HG03575 (cell line): ENCODE results near the gene SPATS2L.

Source experiments
- ATAC-seq: cut with Tn5 transposase; IDR thresholded peaks from one replicate; pipeline ENCODE4 v1.9.1; 2021; ENCODE audit not compliant: unreplicated experiment, insufficient number of reproducible peaks, low FRiP score; ENCODE audit errors: extremely low read depth

Gene SPATS2L, protein sequence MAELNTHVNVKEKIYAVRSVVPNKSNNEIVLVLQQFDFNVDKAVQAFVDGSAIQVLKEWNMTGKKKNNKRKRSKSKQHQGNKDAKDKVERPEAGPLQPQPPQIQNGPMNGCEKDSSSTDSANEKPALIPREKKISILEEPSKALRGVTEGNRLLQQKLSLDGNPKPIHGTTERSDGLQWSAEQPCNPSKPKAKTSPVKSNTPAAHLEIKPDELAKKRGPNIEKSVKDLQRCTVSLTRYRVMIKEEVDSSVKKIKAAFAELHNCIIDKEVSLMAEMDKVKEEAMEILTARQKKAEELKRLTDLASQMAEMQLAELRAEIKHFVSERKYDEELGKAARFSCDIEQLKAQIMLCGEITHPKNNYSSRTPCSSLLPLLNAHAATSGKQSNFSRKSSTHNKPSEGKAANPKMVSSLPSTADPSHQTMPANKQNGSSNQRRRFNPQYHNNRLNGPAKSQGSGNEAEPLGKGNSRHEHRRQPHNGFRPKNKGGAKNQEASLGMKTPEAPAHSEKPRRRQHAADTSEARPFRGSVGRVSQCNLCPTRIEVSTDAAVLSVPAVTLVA

DNA sequence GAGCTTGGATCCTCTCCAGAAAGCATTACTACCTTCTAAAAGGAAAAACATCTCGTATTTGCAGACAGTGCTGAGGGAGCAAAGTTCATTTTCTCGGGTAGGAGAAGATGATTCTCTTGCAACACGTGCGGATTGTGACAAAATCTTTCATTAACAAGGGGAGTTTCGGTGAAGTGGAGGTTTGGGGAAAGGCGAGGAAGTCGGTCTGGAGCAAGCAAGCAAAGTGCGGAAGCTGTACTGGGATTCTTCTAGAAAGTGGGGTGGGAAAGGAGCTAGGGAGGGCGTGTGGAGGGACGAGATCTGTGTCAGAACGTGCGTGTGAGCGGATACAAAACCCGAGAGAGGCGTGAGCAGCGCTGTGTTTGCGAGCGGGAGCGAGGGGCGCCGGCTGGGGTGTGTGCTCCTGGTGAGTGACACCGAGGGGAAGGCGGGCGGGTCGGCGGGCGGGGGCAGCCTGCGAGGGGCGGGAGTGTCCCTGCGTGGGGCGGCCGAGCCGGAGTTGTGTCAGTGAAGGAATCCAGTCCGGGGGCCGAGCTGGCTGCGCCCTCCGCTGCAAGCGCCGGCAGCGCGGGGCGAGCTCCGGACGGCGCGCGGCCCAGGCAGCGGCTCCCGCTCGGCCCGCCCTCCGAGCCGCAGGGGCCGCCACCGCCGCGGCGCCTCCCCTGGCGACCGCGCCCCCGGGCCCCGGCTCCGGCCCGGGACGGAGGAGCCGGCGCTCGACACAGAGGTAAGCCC lies at the start of gene SPATS2L:
SPATS2L (plus strand) TSS at position 498 of the 735 bp plus-strand sequence. CDS start 82,552 bp downstream, outside the sequence.
- ATAC-seq: no peak

DNA sequence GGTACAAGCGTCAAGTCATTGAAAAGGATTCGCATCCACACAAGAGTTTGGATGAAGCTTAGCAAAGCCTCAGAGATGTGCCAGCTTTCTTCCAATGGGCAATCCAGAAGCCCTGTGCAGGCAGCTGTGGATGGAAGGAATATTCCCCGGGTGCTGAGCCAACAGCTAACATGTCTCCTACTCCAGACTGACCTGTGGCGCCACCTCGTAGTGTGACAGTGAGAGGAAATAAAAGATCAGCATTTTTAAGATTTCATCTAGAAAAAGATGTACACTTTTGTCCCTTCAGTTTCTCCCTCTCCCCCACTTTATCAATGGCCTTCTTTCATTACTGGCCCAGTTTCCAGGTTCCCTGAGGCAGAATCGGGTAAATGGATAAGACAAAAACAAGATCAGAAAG lies 48.9 kb upstream of the SPATS2L start:
- ATAC-seq: no peak

DNA sequence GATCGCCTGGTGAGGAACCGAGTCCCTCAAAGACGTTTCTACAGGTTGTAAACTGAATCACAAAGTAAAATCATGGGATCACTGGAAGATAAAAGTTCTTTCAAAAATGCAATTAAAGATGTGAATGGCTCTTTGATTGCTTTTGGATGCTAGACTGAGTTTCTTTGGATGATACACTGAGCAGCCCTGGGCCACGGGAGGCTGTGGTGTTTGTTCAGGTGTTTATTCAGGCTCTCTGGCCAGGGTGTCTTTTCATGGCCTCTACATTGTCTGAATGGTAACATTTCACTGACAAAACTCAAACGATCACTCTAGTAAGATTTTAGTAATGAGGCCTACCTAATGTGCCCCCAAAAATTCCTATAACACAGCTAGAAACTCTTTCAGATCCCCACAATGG lies 48.4 kb upstream of the SPATS2L start:
- no peak for ATAC-seq

DNA sequence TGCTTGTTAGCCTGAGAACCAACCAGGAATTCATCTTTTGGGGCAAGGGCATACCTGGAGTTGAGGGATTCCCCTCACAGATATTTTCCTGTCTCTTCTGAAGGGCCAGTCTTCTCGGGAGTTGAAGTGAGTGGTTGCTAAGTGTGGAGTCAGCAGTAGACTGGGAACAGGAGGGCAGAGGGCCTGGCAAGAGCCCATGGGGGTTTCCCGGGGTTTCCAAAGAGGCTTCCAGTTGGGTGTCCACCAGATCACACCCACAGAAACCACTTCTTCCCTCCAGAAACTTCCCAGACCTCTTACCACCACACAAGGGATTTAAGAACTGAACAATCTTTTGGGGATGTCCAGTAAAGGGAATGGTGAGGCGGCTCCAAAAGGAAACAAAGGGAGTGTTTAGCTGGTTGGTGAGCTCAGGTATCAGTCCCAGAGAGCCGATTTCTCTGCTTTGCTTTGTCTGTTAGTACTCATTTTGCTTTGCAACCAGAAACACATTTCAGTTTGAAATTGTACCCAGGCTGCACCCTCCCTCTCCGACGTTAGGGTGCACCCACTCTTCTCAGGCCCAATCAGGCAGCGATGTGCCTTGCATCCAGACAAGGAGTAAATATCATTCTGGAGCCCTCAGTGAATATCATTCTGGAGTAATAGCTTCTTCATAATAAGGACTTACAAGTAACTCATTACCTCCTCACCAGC lies 47.5 kb upstream of the SPATS2L start:
- ATAC-seq: no peak

DNA sequence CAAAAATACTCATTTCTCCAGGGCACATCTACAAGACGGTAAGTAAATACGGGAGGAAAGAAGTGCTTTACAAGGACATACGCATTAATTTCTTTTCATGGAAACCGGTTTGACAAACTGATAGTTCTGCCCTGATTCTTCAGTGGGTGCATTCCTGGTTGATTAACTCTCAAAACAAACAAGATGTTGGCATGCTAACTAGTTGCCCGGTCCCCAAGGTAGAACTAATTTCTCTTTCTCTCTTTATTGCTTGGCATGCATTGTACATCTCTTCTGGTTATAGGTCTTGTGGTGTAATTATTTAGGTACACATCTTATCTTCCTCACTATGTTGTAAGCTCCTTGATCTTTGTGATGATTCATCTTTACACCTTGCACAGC lies 46.9 kb upstream of the SPATS2L start:
- ATAC-seq: no peak

DNA sequence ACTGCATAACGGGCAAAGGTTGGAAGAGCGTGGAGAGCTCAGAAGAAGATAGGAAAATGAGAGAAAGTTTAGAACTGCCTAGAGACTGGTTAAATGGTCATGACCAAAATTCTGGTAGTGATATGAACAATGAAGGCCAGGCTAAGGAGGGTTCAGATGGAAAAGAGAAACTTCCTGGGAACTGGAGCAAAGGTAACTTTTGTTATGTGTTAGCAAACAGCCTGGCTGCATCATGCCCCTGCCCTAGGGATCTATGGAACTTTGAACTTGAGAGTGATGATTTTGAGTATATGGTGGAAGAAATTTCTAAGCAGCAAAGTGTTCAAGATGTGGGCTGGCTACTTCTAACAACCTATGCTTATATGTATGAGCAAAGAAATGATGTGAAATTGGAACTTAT lies 44.4 kb upstream of the SPATS2L start:
- ATAC-seq: no peak

DNA sequence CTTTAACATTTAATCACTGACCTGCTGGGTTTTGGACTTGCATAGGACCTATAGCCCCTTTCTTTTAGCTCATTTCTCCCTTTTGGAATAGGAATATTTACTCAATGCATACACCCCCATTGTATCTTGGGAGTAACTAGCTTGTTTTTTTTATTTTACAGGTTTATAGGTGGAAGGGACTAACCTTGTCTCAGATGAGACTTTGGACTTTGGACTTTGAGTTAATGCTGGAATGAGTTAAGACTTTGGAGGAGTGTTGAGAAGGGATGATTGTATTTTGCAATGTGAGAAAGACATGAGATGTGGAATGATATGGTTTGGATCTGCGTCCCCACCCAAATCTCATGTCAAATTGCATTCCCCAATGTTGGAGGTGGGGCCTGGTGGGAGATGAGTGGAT lies 43.2 kb upstream of the SPATS2L start:
- ATAC-seq: no peak

DNA sequence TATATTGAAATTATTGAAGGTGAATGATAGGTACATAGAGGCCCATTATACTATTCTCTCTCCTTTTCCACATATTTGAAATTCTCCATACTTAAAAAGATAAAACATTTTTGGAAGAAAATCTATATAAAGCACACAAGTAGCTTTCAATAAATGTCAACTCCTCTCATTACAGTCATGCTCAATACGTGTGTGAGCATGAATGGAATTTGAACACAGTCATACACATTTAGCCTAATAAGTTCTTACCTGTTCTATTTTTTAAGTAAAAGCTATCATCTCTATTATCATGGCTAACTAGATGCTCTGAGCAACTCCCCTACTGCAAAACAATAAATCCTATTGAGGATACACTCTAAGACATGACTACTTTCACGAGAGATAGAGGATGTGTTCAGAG lies 41.9 kb upstream of the SPATS2L start:
- no peak for ATAC-seq

DNA sequence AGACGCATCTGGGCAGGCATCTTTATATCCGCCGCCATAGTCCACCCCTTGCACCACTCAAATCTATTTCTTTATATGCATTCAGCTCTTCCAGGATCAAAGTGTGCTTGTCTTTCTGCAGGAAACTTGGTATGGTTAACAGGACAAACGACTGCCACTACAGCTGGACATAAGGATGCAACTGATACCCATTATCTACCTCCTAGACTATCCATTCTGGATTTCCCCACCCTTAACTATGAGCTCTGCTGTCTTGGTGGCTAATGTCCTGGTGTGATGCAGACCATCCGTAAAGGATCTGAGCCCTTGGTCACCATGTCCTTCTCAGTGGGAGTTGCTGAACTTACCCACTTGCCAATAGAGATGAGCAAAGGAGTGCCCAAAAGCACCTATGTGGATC lies 40.1 kb upstream of the SPATS2L start:
- no peak for ATAC-seq

DNA sequence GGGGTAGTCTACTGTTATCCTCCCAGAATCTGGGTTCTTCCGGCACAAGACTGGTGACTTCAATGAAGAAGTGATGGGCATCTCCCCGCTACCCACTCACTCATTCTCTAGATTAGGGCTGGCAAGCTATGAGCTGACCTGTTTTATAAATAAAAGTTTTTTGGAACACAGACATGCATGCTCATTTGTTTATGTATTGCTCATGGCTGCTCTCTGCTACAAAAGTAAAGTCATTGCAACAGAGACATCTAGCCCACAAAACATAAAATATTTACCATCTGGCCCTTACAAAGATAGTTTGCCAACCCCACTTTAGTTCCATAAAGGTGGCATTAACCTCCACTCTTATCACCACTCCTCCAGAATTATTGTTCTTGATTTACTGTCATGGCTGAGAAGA lies 39.1 kb upstream of the SPATS2L start:
- no peak for ATAC-seq

DNA sequence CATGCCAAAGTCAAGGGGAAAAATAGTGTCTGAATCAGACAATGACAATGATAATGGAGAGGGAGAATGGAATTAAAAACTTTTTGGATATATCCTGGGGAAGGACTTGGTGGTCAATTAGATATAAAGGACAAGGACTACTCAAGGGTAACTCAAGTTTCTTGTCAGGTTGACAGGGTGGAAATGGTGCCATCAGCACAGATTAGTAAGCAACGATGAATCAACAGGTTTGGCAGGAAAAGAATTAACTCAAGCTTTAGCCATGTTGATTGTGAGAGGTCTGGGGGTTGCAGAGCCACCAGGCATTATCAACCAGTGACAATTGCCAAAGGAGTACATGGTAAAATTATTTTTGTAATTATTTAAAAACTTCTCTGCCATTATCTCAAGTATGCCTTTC lies 35.8 kb upstream of the SPATS2L start:
- no peak for ATAC-seq

DNA sequence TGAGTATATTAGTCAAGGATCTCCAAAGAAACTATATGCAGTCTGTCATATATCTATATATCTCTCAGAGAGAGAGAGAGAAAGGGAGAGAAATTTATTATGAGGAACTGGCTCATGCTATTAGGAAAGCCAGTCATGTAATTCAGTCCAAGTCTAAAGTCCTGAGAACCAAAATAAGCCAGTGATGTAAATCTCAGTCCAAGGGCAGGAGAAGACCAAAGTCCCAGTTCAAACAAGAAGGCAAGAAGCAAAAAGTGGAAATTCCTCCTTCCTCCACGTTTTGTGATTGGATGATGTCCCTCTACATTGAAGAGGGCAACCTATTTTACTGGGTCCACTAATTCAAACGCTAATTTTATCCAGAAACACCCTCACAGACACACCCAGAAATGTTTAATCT lies 34.2 kb upstream of the SPATS2L start:
- no peak for ATAC-seq

DNA sequence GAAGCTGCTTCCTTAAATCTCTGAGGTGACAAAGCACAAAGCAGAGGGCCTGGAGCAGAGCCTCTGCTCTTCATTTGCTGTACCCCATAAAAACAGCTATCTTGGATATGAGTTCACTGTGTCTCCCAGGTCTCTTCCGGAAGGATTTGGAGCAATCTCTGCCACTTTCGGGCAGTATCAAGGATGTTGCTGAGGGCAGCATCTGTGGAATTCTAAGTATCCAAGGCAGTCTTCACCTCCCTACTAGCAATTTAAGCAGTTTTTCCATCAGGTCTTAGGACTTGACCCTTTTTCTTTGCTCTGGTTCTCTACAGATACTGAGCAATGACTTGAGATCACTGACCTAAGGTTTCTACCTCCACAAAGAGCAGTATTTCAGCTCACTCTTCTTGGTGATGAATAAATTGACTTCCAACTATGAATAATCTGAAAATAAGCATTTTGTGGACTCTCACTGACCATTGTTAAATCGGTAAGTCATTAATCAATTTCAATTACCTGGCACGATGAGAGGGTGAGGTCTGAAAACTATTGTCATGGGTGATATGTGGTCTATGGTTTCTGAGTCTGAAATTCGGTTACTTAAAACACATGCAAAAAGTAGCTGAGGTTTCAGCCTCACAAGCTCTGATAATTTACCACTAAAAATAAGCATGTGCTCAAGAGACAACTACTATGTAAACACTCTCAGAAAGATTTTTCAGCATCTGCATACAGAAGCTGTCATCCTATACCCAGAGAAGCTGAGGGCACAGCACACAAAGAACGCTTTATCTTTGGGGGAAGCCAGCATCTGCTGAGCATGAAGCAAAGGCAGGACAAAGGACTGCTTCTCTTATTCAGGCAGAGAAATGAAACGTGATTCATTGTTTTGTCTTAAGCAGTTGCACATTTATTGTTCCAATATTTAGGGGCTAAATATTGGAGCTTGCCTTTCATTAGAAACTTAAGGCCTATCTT lies 32.1 kb upstream of the SPATS2L start:
- no peak for ATAC-seq

DNA sequence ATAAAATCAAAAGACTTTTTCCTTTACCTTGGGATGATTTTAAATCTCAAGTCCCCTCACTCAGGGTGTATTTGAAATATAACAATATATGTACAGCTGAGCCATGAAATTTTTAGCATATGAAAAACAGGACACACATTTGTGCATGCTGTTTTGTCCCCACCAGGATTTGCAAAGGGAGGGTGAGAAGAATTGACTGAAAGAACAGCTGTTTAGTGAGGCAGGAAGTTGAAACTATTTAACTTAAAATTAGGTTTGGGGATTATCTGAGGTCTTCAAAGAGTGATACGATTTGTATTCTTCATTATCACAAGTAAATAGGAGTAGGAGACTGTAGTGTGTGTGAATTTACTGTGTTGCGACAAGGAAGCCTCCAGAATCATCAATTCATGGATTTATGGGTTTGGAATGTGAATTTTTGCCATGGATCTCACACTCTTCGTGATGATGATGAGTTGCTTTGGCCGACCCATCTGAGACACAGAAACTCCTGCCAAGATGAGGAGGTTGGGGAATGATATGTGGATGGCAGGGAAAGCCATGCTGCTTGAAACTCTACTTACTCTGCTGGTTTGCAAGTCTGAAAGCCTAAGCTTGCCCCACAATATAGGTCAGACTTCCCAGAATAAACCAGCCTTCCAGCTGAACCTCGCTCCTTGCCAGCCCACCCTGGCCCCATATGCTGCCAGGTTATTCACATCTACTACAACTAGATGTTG lies 31.0 kb upstream of the SPATS2L start:
- no peak for ATAC-seq

DNA sequence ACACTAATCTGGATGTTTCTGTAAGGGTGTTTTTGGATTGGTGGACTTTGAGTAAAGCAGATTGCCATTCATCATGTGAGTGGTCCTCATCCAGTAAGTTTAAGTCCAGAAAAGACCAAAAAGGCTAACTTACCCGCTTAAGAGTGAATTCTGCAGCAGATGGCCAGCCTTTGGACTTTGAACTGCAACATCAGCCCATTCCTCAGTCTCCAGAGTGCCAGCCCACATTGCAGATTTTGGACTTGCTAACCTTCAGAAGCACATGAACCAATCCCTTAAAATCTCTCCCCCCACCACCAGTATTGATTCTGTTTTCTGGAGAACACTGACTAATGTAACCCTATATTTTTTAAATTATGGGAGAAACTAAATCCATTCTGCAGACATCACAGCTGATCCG lies 30.0 kb upstream of the SPATS2L start:
- no peak for ATAC-seq

DNA sequence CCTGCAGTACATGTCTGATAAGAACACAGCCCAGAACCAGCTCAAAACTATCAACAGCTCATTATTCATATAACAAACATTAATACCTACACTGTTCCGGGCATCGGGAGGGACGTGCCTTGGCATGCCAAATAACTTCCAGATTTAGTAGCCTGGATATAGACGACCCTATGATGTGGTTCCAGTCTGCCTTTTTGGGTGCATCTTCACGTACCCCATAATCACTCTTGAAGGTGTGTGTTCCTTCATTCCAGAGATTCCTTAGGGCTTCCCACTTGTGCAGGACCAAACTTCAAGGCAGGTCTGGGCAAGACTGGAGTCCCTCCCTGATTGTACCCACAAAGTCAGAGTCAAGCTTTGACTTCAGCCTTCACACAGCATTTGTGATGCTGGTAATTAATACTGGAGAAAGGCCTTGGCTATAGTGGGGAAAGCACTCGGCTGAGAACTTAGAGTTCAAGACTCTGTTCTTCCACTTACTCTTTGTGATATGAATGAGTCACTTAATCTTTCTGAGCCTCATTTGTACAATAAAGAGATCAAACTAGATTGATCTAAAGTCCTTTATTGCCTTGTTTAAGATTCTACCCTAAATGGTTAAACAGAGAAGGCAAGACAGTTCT lies 27.7 kb upstream of the SPATS2L start:
- no peak for ATAC-seq

DNA sequence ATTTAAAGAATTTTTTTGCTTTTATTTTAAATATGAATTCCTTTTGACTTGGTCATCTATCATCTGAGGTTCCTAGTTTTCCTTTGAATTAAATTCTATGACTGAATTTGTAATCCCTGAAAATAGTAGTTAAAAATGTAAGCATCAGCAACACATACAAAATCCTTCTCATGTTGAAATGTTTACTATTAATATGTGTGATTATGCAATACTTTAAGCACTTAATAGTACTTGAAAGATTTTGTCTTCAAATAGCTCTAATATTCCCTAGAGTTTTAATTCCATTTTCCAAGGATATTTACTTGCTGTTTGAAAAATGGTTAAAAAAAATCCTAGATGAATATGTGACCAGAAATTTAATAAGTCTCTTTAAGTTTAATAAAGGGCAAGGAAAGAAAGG lies 26.6 kb upstream of the SPATS2L start:
- no peak for ATAC-seq

DNA sequence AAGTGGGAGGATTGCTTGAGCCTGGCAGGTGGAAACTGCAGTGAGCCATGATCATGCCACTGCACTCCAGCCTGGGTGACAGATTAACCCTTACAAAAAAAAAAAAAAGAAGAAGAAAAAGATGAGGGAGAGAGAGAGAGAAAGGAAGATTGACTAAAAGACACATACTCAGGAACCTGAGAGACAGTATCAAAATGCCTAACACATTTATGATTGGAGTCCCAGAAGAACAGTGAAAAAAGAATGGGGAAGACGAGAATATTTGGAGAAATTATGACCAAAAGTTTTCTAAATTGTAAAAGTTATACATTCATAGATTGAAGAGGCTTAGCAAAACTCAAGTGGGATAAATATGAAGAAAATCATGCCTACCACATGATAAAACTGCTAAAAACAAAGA lies 19.9 kb upstream of the SPATS2L start:
- no peak for ATAC-seq
